ENCODE data around the gene HLCS.

HLCS gene

DNA sequence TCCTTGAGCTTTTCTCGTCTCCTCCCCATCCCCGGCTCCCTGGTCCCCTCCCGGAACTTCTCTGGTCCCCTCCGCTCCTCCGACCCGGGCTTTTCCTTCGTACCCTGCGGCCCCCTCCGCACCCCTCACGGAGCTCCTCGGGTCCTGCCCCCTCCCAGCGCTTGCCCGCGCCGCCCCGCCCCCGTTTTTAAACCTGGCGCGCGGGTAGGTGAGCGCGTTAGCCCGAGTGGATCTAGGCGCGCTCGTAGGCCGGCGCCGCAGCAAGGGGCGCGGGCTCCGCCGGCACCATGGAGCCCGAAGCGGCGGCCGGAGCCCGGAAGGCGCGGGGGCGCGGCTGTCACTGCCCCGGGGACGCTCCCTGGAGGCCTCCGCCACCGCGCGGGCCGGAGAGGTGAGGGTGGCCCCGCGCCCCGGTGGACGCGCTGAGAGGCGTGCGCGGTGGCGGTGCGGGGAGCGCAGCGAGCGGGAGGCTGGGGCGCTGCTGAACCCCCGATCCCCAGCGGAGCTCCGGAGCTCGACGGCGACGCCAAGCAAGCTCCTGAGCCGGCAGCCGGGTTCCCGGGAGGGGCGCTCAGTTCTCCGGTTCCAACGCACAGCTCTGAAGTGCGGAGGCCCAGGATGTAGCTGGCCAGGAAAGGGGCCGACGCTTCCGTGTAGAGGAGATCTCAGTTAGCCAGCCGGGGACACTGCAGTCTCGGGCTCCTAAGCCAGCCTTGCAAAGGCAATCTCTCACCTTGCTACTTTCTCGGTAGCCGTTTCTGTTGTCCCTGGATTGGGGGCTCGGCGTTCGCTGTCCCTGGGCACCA is 40.2 kb upstream of the HLCS start, which contains the start of gene RIPPLY3:
Gene RIPPLY3 (plus strand): TSS at position 217 of the 806 bp plus-strand sequence. CDS start 71 bp downstream, at position 288.
- Histone ChIP-seq H3K4me1 (ENCODE audit: control insufficient read depth, insufficient read depth, low read length) (no peaks in the 10 kb centered on the region; the same call in 1 of the 2 replicates), H3K4me3 (ENCODE audit: low read depth, low read length) (peak within 1 kb of the TSS; percentile 41), H3K36me3 (ENCODE audit: control insufficient read depth in 2 of 2, insufficient read depth in 1 of 2, low read length in 2 of 2) (no peaks in the 10 kb centered on the region), H3K9me3 (ENCODE audit: control insufficient read depth, insufficient read depth, low read depth, low read length) (no peaks in the 10 kb centered on the region), H3K27ac (ENCODE audit: extremely low read depth, low read depth, low read length) (peak within 1 kb of the TSS; percentile 43; the same call in 1 of the 2 replicates)
- ChIA-PET CTCF (interaction anchor here (1.4 to 2.6 kb wide), 2 partner anchors 17 to 20 kb away, joined by 5 to 10 read pairs; no protein-coding TSS in a partner anchor), POLR2A (interaction anchor here (0.7 to 1.4 kb wide), 5 partner anchors 10 to 52 kb away, joined by 3 to 4 read pairs (median 3); no protein-coding TSS in a partner anchor)
- TF ChIP-seq ZNF37A (tag by site-specific recombination; IDR thresholded peaks at IDR 0.05) (no peak), ZNF585B (tag by site-specific recombination; IDR thresholded peaks at IDR 0.05) (no peak), RBAK (tag by site-specific recombination; IDR thresholded peaks at IDR 0.05) (no peak), ZNF239 (tag by site-specific recombination; IDR thresholded peaks at IDR 0.05) (no peak), ZBTB48 (tag by site-specific recombination; IDR thresholded peaks at IDR 0.05) (0 out of 2 replicates have a peak, but pooled peaks have one; percentile 61), OVOL3 (tag by site-specific recombination; IDR thresholded peaks at IDR 0.05) (no peak), KLF10 (tag by site-specific recombination; IDR thresholded peaks at IDR 0.05) (peak; percentile 26; the same call in 1 of the 2 replicates), ZNF140 (tag by site-specific recombination; IDR thresholded peaks at IDR 0.05) (no peak), HOXA7 (CRISPR knock-in tag; IDR thresholded peaks at IDR 0.05; ENCODE audit: borderline replicate concordance) (no peak), ZBTB20 (tag by site-specific recombination; IDR thresholded peaks at IDR 0.05) (peak; percentile 83), SCRT2 (tag by site-specific recombination; IDR thresholded peaks at IDR 0.05) (no peak), ZNF555 (tag by site-specific recombination; conservative IDR thresholded peaks at IDR 0.05) (no peak), ZFHX2 (tag by site-specific recombination; conservative IDR thresholded peaks at IDR 0.05) (no peak), ZNF785 (tag by site-specific recombination; IDR thresholded peaks at IDR 0.05) (no peak), ZNF660 (tag by site-specific recombination; IDR thresholded peaks at IDR 0.05) (no peak)
- TF ChIP-seq, protein P1, sequence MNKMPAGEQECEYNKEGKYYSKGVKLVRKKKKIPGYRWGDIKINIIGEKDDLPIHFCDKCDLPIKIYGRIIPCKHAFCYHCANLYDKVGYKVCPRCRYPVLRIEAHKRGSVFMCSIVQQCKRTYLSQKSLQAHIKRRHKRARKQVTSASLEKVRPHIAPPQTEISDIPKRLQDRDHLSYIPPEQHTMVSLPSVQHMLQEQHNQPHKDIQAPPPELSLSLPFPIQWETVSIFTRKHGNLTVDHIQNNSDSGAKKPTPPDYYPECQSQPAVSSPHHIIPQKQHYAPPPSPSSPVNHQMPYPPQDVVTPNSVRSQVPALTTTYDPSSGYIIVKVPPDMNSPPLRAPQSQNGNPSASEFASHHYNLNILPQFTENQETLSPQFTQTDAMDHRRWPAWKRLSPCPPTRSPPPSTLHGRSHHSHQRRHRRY (tag by site-specific recombination; IDR thresholded peaks at IDR 0.05): no peak
- TF ChIP-seq, protein P2, sequence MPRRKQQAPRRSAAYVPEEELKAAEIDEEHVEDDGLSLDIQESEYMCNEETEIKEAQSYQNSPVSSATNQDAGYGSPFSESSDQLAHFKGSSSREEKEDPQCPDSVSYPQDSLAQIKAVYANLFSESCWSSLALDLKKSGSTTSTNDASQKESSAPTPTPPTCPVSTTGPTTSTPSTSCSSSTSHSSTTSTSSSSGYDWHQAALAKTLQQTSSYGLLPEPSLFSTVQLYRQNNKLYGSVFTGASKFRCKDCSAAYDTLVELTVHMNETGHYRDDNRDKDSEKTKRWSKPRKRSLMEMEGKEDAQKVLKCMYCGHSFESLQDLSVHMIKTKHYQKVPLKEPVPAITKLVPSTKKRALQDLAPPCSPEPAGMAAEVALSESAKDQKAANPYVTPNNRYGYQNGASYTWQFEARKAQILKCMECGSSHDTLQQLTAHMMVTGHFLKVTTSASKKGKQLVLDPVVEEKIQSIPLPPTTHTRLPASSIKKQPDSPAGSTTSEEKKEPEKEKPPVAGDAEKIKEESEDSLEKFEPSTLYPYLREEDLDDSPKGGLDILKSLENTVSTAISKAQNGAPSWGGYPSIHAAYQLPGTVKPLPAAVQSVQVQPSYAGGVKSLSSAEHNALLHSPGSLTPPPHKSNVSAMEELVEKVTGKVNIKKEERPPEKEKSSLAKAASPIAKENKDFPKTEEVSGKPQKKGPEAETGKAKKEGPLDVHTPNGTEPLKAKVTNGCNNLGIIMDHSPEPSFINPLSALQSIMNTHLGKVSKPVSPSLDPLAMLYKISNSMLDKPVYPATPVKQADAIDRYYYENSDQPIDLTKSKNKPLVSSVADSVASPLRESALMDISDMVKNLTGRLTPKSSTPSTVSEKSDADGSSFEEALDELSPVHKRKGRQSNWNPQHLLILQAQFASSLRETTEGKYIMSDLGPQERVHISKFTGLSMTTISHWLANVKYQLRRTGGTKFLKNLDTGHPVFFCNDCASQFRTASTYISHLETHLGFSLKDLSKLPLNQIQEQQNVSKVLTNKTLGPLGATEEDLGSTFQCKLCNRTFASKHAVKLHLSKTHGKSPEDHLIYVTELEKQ (tag by site-specific recombination; IDR thresholded peaks at IDR 0.05; ENCODE audit: borderline replicate concordance): no peak
- TF ChIP-seq, protein P3, sequence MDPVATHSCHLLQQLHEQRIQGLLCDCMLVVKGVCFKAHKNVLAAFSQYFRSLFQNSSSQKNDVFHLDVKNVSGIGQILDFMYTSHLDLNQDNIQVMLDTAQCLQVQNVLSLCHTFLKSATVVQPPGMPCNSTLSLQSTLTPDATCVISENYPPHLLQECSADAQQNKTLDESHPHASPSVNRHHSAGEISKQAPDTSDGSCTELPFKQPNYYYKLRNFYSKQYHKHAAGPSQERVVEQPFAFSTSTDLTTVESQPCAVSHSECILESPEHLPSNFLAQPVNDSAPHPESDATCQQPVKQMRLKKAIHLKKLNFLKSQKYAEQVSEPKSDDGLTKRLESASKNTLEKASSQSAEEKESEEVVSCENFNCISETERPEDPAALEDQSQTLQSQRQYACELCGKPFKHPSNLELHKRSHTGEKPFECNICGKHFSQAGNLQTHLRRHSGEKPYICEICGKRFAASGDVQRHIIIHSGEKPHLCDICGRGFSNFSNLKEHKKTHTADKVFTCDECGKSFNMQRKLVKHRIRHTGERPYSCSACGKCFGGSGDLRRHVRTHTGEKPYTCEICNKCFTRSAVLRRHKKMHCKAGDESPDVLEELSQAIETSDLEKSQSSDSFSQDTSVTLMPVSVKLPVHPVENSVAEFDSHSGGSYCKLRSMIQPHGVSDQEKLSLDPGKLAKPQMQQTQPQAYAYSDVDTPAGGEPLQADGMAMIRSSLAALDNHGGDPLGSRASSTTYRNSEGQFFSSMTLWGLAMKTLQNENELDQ (tag by site-specific recombination; IDR thresholded peaks at IDR 0.05; ENCODE audit: low read depth): no peak
- TF ChIP-seq, protein P4, sequence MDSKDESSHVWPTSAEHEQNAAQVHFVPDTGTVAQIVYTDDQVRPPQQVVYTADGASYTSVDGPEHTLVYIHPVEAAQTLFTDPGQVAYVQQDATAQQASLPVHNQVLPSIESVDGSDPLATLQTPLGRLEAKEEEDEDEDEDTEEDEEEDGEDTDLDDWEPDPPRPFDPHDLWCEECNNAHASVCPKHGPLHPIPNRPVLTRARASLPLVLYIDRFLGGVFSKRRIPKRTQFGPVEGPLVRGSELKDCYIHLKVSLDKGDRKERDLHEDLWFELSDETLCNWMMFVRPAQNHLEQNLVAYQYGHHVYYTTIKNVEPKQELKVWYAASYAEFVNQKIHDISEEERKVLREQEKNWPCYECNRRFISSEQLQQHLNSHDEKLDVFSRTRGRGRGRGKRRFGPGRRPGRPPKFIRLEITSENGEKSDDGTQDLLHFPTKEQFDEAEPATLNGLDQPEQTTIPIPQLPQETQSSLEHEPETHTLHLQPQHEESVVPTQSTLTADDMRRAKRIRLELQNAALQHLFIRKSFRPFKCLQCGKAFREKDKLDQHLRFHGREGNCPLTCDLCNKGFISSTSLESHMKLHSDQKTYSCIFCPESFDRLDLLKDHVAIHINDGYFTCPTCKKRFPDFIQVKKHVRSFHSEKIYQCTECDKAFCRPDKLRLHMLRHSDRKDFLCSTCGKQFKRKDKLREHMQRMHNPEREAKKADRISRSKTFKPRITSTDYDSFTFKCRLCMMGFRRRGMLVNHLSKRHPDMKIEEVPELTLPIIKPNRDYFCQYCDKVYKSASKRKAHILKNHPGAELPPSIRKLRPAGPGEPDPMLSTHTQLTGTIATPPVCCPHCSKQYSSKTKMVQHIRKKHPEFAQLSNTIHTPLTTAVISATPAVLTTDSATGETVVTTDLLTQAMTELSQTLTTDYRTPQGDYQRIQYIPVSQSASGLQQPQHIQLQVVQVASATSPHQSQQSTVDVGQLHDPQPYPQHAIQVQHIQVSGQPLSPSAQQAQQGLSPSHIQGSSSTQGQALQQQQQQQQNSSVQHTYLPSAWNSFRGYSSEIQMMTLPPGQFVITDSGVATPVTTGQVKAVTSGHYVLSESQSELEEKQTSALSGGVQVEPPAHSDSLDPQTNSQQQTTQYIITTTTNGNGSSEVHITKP (tag by site-specific recombination; IDR thresholded peaks at IDR 0.05): 0 out of 2 replicates have a peak, but pooled peaks have one; percentile 8
- TF ChIP-seq, protein P5, sequence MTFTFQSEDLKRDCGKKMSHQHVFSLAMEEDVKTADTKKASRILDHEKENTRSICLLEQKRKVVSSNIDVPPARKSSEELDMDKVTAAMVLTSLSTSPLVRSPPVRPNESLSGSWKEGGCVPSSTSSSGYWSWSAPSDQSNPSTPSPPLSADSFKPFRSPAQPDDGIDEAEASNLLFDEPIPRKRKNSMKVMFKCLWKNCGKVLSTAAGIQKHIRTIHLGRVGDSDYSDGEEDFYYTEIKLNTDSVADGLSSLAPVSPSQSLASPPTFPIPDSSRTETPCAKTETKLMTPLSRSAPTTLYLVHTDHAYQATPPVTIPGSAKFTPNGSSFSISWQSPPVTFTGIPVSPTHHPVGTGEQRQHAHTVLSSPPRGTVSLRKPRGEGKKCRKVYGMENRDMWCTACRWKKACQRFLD (tag by site-specific recombination; IDR thresholded peaks at IDR 0.05): no peak
- TF ChIP-seq, protein P6, sequence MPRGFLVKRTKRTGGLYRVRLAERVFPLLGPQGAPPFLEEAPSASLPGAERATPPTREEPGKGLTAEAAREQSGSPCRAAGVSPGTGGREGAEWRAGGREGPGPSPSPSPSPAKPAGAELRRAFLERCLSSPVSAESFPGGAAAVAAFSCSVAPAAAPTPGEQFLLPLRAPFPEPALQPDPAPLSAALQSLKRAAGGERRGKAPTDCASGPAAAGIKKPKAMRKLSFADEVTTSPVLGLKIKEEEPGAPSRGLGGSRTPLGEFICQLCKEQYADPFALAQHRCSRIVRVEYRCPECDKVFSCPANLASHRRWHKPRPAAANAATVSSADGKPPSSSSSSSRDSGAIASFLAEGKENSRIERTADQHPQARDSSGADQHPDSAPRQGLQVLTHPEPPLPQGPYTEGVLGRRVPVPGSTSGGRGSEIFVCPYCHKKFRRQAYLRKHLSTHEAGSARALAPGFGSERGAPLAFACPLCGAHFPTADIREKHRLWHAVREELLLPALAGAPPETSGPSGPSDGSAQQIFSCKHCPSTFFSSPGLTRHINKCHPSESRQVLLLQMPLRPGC (tag by site-specific recombination; IDR thresholded peaks at IDR 0.05): no peak
- TF ChIP-seq, protein P7, sequence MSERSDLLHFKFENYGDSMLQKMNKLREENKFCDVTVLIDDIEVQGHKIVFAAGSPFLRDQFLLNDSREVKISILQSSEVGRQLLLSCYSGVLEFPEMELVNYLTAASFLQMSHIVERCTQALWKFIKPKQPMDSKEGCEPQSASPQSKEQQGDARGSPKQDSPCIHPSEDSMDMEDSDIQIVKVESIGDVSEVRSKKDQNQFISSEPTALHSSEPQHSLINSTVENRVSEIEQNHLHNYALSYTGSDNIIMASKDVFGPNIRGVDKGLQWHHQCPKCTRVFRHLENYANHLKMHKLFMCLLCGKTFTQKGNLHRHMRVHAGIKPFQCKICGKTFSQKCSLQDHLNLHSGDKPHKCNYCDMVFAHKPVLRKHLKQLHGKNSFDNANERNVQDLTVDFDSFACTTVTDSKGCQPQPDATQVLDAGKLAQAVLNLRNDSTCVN (tag by site-specific recombination; optimal IDR thresholded peaks at IDR 0.05): peak; percentile 59
